Measurements from ENCODE around the gene CACNB4. TPM values are rescaled to one million over a fixed set of nuclear protein-coding genes. Genes with fewer than 3 reads are reported as not detected.

Gene CACNB4
- total RNA-seq, 2 donors from 2014 or later: 0.33 to 1.3 TPM

DNA sequence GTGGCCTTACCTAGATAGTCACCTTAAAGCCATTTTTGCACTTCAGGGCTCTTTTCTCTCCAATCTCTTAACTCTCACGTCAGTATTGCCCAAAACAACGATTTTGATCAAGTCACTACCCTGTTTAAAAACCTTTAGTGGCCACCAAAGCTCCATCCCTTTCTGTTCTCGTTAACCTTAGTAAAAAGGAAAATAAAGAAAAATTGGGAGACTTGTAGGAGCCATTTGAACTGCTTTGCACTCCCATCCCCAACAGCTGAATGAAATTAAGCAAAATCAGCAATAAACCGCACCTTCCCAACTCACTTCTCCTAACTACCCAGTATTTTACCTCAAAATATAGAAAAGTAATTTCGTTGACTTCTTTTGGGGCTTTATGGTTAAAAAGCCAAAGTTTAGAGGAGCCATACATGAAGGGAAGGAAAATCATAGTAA lies 269.9 kb downstream of the CACNB4 start:
- no peak for DNase-seq
- Histone ChIP-seq H3K27ac (peak overlapping the region; percentile 53 to 87 (median 84)), H3K4me3 (peak overlapping the region in 1 of 2 donors; percentile 98), H3K4me1 (peaks cover 24% of the 10 kb centered on the region), H3K27me3 (no peaks in the 10 kb centered on the region), H3K36me3 (replicated peaks in 1 of 2; ENCODE audit: insufficient read depth in 1 of 2, low read depth in 2 of 2) (no peaks in the 10 kb centered on the region), H3K9me3 (no peaks in the 10 kb centered on the region)
- TF ChIP-seq POLR2A (IDR thresholded peaks at IDR 0.05): no peak
- TF ChIP-seq, protein P1, sequence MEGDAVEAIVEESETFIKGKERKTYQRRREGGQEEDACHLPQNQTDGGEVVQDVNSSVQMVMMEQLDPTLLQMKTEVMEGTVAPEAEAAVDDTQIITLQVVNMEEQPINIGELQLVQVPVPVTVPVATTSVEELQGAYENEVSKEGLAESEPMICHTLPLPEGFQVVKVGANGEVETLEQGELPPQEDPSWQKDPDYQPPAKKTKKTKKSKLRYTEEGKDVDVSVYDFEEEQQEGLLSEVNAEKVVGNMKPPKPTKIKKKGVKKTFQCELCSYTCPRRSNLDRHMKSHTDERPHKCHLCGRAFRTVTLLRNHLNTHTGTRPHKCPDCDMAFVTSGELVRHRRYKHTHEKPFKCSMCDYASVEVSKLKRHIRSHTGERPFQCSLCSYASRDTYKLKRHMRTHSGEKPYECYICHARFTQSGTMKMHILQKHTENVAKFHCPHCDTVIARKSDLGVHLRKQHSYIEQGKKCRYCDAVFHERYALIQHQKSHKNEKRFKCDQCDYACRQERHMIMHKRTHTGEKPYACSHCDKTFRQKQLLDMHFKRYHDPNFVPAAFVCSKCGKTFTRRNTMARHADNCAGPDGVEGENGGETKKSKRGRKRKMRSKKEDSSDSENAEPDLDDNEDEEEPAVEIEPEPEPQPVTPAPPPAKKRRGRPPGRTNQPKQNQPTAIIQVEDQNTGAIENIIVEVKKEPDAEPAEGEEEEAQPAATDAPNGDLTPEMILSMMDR (IDR thresholded peaks at IDR 0.05): no peak
- intact Hi-C loops (cut with DNase I): no loop called here
- 65 to 73% methylated on average over 5 of the region's 5 CpGs for WGBS, 2 donors
- ATAC-seq: no peak

DNA sequence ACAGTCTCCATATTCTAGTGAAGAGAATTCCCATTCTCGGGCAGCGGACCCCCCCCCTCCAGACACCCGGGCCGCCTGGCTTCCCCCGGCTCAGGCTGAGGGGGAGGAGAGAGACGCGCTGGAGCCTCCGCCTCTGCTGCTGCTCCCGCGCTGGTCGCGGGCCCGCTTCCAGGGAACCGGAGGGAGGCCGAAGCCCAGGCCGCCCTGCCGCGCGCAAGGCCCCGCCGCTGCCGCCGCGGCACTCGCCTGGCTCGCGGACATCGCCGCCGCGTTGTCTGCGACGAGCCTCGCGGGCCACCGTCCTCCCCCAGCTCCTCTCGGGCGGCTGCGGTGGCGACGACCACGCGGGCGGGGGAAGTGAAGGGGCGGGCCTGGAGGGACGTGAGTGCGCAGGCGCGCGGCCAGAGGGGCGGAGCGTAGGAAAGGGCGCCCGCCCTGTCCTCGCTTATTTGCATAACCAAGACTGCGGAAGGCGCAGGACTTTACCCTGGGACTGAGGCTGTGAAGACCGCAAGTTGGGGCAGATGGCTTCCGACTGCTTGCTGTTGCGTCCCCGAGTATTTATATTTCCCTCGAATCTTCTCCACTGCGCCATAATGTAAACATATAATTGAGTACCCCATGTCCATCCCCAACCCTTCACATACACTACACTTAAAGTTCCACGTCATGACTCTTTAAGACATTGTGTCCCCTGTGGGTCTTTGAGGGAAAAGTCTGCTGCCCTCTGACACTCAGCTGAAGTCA lies 270.5 kb downstream of the CACNB4 start, which contains the start of gene ARL5A:
Gene ARL5A (minus strand): TSS at position 279 of the 747 bp plus-strand sequence. CDS start 245 bp downstream, at position 34.
- Histone ChIP-seq H3K27ac (peak within 1 kb of the TSS; percentile 53 to 87 (median 84)), H3K27me3 (no peaks in the 10 kb centered on the region), H3K4me1 (peaks cover 24% of the 10 kb centered on the region), H3K4me3 (peak within 1 kb of the TSS; percentile 98), H3K36me3 (replicated peaks in 1 of 2; ENCODE audit: insufficient read depth in 1 of 2, low read depth in 2 of 2) (no peaks in the 10 kb centered on the region), H3K9me3 (no peaks in the 10 kb centered on the region)
- WGBS, 2 donors: 0% methylated on average over 41 to 62 of the region's 64 CpGs
- DNase-seq (peak; percentile 95 to 97 (median 96)), ATAC-seq (peak; percentile 99)
- TF ChIP-seq POLR2A (IDR thresholded peaks at IDR 0.05): peak; percentile 78 to 95 (median 93)
- TF ChIP-seq, protein P1 (IDR thresholded peaks at IDR 0.05): peak in 2 of 7 experiments; percentile 7 to 11
- intact Hi-C loops (cut with DNase I): no loop called here

DNA sequence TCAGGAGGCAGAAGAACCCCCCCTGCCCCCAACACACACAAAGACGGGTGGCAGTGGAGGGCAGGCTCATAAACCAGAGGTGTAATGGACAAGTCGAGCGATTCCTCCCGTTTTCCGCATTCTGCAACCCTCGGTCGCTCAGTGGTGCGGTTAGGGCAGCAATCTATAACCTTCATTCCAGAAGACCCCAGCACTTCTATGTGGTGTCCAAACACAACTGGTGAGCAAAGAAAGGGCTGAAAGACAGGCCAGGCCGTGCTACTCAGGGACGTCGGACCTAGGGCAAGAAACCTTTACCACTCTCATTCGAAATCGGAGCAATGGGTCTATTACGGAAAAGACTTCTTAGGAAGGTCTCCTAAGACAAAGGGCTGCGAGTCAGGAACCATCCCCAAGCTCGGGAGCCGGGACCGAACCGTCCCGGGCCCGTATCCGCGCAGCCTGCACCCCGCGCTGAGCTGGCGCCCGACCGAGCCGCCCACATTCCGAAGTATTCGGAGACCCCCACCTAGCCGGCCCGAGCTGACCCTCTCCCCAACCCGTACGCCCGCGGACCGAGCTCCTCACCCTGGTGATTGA lies 271.2 kb downstream of the CACNB4 start:
- intact Hi-C loops (cut with DNase I): no loop called here
- H3K27me3 ChIP-seq: no peaks in the 10 kb centered on the region
- ATAC-seq (peak; percentile 25), DNase-seq (peak; percentile 20 to 32 (median 22))
- no peaks in the 10 kb centered on the region for H3K36me3 ChIP-seq (replicated peaks in 1 of 2; ENCODE audit: insufficient read depth in 1 of 2, low read depth in 2 of 2)
- peak overlapping the region; percentile 98 for H3K4me3 ChIP-seq
- no peaks in the 10 kb centered on the region for H3K9me3 ChIP-seq
- 0 to 2% methylated on average over 10 to 38 of the region's 38 CpGs for WGBS, 2 donors
- peak overlapping the region; percentile 33 to 87 (median 84) for H3K27ac ChIP-seq
- H3K4me1 ChIP-seq: peaks cover 24% of the 10 kb centered on the region
- TF ChIP-seq POLR2A (IDR thresholded peaks at IDR 0.05): no peak
- TF ChIP-seq, protein P1 (IDR thresholded peaks at IDR 0.05): no peak

DNA sequence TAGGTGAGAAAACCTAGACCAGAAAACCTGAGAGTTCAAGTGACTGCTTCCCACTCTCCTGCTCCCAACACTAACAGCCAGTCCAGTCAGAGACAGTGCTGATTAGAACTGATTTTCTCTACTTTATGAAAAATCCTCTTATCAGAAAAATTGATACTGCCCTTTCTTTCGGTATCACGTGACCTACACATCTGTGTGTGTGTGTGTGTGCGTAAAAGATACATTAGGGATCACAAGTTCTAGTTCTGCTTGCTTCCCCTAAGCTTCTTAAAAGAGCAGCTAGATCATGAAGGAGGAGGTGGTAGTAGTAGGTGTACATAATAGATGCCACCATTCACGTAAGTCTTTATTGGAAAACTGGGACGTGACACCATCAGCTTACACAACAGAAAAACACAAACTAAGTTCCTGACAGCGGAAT lies 272.1 kb downstream of the CACNB4 start:
- intact Hi-C loops (cut with DNase I): no loop called here
- Histone ChIP-seq H3K4me1 (peaks cover 24% of the 10 kb centered on the region), H3K27me3 (no peaks in the 10 kb centered on the region), H3K4me3 (no peak overlapping the region), H3K9me3 (no peaks in the 10 kb centered on the region), H3K27ac (peak overlapping the region in 2 of 4 donors; percentile 22 to 85), H3K36me3 (replicated peaks in 1 of 2; ENCODE audit: insufficient read depth in 1 of 2, low read depth in 2 of 2) (no peaks in the 10 kb centered on the region)
- no peak for DNase-seq
- no peak for ATAC-seq
- TF ChIP-seq, protein P1 (IDR thresholded peaks at IDR 0.05): no peak
- TF ChIP-seq POLR2A (IDR thresholded peaks at IDR 0.05): no peak
- WGBS, 2 donors: 17 to 24% methylated on average over 6 of the region's 6 CpGs
